Smooth muscle cell (in vitro differentiated cells): ENCODE measurements around the gene PTPN5. TPM values are rescaled to one million over a fixed set of nuclear protein-coding genes. Genes with fewer than 3 reads are reported as not detected.

Experiments used
- DNase-seq: peaks from one replicate; lab custom pipeline; 2025; ENCODE audit not compliant: unreplicated experiment; lab: John Stamatoyannopoulos, UW
- H2AFZ ChIP-seq: fragments of 200-600 bp; sonication (generic); 2 replicates; pipeline ENCODE4 v1.6.0; 2016; ENCODE audit warnings: antibody characterized with exemption, low read depth, mild to moderate bottlenecking
- H3F3A ChIP-seq: fragments of 200-600 bp; sonication (generic); 2 replicates; pipeline ENCODE4 v1.6.0; 2017; ENCODE audit warnings: antibody characterized with exemption, low read depth
- H3K27ac ChIP-seq: fragments of 200-600 bp; sonication (generic); 2 replicates; pipeline ENCODE4 v1.5.1; 2016; ENCODE audit warnings: low read depth, mild to moderate bottlenecking
- H3K27me3 ChIP-seq: fragments of 200-600 bp; sonication (generic); 2 replicates; pipeline ENCODE4 v1.6.1; 2016; ENCODE audit warnings: low read depth, mild to moderate bottlenecking
- H3K36me3 ChIP-seq: fragments of 200-600 bp; sonication (generic); 2 replicates; pipeline ENCODE4 v1.5.1; 2016; ENCODE audit warnings: low read depth
- H3K4me1 ChIP-seq: fragments of 200-600 bp; sonication (generic); 2 replicates; pipeline ENCODE4 v1.5.1; 2016; ENCODE audit warnings: low read depth
- H3K4me2 ChIP-seq: fragments of 200-600 bp; sonication (generic); 2 replicates; pipeline ENCODE4 v1.6.0; 2016; ENCODE audit warnings: mild to moderate bottlenecking
- H3K4me3 ChIP-seq: fragments of 200-600 bp; sonication (generic); 2 replicates; pipeline ENCODE4 v1.5.1; 2016; ENCODE audit warnings: mild to moderate bottlenecking
- H3K79me2 ChIP-seq: fragments of 200-600 bp; sonication (generic); 2 replicates; pipeline ENCODE4 v1.6.0; 2016; ENCODE audit warnings: low read depth, mild to moderate bottlenecking
- H3K9ac ChIP-seq: fragments of 200-600 bp; sonication (generic); 2 replicates; pipeline ENCODE4 v1.6.0; 2016; ENCODE audit warnings: low read depth
- H3K9me3 ChIP-seq: fragments of 200-600 bp; sonication (generic); replicated peaks from 2 replicates; pipeline ENCODE4 v1.5.1; 2016; ENCODE audit warnings: low read depth
- H4K20me1 ChIP-seq: fragments of 200-600 bp; sonication (generic); 2 replicates; pipeline ENCODE4 v1.6.0; 2016; ENCODE audit warnings: low read depth
- WGBS: methylation state at CpG from one replicate; pipeline ENCODE4 v1.1.7; 2016; ENCODE audit warnings: low lambda C conversion rate; 5-methylcytosine and 5-hydroxymethylcytosine counted together
- polyA plus RNA-seq: library from polyadenylated mRNA; unstranded; fragments of >200 nt; fragmentation: Nextera tagmentation; extraction: Ambion mirVana; gene quantifications from 2 replicates; pipeline ENCODE4 v1.2.1, GENCODE V29; 2016
- total RNA-seq: library from RNA; depleted of rRNA; stranded (reverse); fragments of >200 nt; gene quantifications from 2 replicates; pipeline ENCODE4 v1.2.3, GENCODE V29; 2014
- TF ChIP-seq, protein P1 (sequence below): fragments of 200-600 bp; sonication (generic); IDR thresholded peaks from 2 replicates; pipeline ENCODE4 v1.5.1; 2017; ENCODE audit warnings: borderline replicate concordance, mild to moderate bottlenecking, antibody characterized with exemption; ENCODE audit not compliant: insufficient read depth, poor library complexity, severe bottlenecking

Gene PTPN5
- total and polyA plus RNA-seq, 2 experiments from 2014 or later = not detected

DNA sequence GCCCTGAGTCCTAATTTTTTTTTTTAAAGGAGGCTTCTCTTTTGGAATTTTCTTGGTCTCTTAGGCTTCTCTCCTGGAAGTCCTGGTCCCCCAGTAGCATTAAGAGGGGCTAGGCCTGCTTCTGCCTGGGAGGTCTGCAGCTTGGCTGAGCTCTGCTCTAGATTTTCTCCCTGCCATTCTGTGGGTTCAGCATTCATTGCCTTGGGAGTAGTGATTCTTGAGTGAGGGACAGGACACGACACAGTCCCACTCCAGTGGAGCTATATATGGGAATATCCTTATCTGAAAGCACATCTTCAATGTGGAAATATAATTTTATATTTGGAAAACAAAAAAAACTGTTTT lies 69.3 kb downstream of the PTPN5 start:
- Histone ChIP-seq H3K4me1 (peaks cover 3% of the 10 kb centered on the region), H3K79me2 (no peaks in the 10 kb centered on the region), H3K27me3 (no peaks in the 10 kb centered on the region), H3K4me2 (peak overlapping the region; percentile 89), H3K4me3 (peak overlapping the region; percentile 64), H3F3A (peaks cover 7% of the 10 kb centered on the region), H3K9ac (no peak overlapping the region), H3K36me3 (no peaks in the 10 kb centered on the region), H3K9me3 (no peaks in the 10 kb centered on the region), H4K20me1 (no peaks in the 10 kb centered on the region), H3K27ac (no peak overlapping the region), H2AFZ (peak overlapping the region; percentile 89)
- TF ChIP-seq, protein P1, sequence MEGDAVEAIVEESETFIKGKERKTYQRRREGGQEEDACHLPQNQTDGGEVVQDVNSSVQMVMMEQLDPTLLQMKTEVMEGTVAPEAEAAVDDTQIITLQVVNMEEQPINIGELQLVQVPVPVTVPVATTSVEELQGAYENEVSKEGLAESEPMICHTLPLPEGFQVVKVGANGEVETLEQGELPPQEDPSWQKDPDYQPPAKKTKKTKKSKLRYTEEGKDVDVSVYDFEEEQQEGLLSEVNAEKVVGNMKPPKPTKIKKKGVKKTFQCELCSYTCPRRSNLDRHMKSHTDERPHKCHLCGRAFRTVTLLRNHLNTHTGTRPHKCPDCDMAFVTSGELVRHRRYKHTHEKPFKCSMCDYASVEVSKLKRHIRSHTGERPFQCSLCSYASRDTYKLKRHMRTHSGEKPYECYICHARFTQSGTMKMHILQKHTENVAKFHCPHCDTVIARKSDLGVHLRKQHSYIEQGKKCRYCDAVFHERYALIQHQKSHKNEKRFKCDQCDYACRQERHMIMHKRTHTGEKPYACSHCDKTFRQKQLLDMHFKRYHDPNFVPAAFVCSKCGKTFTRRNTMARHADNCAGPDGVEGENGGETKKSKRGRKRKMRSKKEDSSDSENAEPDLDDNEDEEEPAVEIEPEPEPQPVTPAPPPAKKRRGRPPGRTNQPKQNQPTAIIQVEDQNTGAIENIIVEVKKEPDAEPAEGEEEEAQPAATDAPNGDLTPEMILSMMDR = no peak
- DNase-seq = no peak
- WGBS = 54% methylated on average over 1 of the region's 1 CpG

DNA sequence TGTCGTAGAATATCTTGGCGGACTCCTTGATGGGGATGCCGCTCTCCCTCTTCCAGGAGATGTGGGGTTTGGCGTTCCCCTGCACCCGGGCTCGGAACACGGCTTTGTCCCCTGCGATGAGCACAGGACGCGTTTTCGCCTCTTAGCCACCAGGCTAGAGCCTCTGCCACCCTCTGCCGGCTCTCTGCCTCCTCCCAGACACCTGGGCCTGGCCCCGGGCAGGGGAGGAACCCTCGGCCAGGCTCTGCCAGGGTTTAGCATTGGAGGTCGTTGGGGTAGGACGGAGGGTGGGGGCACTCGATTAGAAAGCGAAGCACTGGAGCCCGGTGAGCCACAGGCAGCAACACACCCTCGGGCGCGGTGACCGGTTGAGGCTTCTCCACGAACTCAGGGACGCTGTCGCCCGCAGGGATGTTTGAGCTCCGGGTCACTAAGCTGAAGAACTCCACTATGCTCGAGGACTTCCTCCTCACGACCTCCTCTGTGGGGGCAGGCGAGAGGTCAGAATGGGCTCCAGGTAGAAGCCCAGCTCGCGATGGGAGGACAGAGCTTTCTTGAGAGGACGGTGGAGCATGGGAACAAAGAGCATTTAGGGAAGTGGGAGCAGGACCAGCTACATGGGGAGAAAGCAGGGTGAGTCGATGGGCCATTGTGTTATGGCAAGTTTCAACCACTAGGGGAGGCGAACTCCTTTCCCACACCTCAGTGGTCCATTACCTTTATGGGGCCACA lies 69.9 kb downstream of the PTPN5 start:
- Histone ChIP-seq H3K79me2 (no peaks in the 10 kb centered on the region), H3K9me3 (no peaks in the 10 kb centered on the region), H3K4me2 (peak overlapping the region; percentile 89), H2AFZ (peak overlapping the region; percentile 89), H3F3A (peaks cover 7% of the 10 kb centered on the region), H3K4me1 (peaks cover 3% of the 10 kb centered on the region), H4K20me1 (no peaks in the 10 kb centered on the region), H3K4me3 (peak overlapping the region; percentile 64), H3K36me3 (no peaks in the 10 kb centered on the region), H3K27ac (peak overlapping the region; percentile 1), H3K27me3 (peaks cover 3% of the 10 kb centered on the region), H3K9ac (peak overlapping the region; percentile 14)
- DNase-seq = peak; percentile 64
- TF ChIP-seq, protein P1 = peak; percentile 66
- 2% methylated on average over 35 of the region's 36 CpGs for WGBS

DNA sequence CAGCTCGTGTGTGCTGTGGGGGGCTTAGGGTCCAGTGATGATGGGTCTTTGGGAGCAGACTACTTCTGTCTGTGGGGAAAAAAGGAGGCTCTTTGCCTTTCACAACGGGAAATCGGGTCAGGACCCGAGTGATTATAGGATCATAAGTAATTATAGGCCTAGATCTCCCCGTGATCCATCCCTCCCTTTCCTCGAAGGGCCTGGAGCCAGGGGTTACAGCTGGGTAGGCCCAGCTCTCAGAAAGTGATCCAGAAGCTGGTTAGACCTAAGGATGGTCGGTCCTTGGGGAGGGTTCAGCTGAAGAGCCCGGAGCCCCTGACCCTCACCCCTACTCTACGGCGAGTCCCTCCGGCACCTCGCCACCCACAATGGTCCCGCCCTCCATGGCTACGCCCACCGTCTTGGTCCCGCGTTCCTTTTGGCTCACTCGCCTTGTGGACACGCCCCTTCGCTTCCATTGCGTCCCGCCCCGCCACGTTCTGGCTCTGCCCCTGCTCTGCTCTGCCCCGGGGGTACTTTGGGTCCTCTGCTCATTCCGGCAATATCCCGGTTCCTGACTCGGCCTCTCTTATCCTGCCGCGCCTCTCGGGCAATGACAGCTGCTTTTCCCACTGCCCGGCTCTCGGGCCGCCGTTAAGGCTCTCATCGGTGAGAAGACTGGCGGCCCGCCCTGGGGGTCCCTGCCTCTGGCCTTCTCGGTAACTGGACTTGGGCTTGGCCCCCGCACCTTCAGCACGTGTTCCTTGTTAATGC lies 70.6 kb downstream of the PTPN5 start:
- Histone ChIP-seq H3K79me2 (no peaks in the 10 kb centered on the region), H3K9ac (peak overlapping the region; percentile 14), H3K36me3 (no peaks in the 10 kb centered on the region), H3K4me2 (peak overlapping the region; percentile 89), H3K9me3 (no peaks in the 10 kb centered on the region), H3K4me1 (peaks cover 3% of the 10 kb centered on the region), H3F3A (peaks cover 7% of the 10 kb centered on the region), H2AFZ (peak overlapping the region; percentile 89), H4K20me1 (no peaks in the 10 kb centered on the region), H3K4me3 (peak overlapping the region; percentile 64), H3K27me3 (peaks cover 8% of the 10 kb centered on the region), H3K27ac (peak overlapping the region; percentile 1)
- peak; percentile 64 for DNase-seq
- 7% methylated on average over 41 of the region's 41 CpGs for WGBS
- TF ChIP-seq, protein P1 = no peak
